CD4-positive, alpha-beta T cell treated with Interleukin-17A for 4 hours (primary cell): ENCODE measurements around the gene ASIC3.

Experiments used
- DNase-seq: peaks from one replicate; pipeline ENCODE4 v3.0.0-alpha.2; 2020; ENCODE audit warnings: mixed read lengths

Gene ASIC3

DNA sequence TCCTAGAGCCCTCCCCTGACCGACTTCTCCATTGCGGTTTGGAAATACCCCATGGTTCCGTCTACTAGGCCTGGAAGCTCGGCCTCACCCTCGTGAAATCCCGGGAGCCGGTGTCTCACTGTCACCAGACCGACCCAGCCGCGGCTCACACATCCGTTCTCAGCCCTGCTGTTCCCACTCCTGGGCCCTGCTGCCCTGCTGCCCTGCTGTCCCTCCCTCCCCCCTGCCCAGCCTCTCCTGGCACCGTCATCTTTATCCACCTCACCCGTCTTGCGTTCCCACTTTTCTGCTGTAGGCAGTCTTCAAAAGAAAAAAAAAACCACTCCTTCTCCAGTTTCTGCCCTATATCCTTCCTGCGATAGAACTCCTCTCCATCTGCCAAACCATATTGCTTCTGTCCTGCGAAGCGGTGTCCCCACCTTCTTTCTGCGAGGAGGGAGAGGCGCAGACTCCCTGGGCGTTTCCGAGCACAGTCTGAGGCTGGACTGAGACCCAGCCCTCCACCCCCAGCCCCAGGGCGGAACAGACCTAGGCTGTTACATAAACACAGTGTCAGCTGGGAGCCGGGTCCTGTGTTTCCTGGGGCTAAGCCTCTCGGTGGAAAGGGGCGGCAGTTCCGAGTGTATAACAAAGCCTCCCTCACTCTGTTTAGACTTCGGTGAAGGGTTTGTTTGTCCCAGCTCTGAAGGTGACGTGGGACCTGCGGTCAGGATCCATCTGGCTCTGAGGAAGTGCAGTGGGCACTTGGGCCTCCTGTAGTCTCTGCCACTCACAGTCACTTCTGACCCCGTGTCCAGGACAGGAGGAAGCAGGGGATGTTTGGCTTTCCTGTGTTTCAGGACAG, 40.7 kb downstream of the ASIC3 start:
- DNase-seq: no peak

- no peak for DNase-seq
Measured at GRCh38 chr7:151089893-151090730, 41.8 kb downstream of the ASIC3 start.

DNA sequence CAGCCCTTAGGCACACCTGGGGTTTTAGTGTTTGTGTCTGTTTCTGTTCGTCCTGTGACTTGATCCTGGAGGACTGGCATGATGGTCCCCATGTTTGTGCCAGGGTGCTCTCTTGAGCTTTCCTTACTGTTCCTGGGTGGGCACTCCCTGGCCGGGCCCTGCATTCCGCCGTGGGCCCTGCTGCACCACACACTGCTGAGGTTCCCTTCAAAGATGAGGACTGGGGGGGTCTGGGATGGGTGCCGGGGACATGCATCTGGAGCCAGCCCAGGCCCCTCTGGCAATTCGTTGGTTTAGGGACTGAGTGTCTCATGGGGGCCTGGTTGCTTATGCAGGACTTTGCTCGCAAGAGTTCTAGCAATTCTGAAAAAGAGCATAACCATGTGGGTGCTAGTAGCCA, 42.7 kb downstream of the ASIC3 start:
- DNase-seq: no peak

DNA sequence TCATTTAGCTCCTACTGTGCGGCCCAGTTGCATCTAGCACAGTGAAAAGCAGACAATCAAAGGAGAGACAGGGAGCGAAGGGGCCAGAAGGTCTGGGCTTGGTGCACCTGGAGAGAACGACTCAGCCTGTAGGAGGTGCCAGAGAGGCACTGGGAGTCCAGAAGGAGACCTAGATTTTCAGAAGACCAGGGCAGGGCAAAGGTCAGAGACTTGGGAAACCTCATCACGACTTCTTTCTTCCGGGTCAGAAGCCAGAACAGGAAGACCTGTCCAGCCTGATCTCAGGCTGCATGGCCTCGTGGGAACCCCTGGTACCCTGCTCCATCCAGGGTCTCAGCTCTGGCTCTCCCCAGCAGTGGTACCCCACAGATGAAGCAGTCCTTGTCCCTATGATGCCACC, 43.1 kb downstream of the ASIC3 start:
- DNase-seq: no peak

GRCh38 chr7:151091988-151092387, 43.7 kb downstream of the ASIC3 start:
- no peak for DNase-seq

DNA sequence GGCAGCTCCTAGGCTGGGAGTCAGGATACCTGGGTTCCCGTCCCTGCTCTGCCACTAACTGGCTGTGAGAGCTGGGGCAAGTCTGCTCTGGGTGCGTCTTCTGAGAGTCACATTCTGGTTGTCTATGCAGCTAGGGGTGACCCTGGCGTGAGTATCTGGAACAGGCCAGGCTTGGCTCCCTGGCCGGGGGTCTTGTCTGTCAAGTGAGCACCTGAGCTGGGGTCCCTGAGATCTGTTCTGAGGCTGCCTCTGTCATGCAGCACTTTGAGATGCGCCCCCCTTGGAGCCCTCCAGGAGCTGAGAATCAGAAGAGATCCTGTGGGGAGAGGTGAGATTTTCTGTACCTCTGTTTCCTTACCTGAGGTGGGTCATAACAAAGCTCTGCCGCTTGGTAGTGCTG, 45.4 kb downstream of the ASIC3 start:
- DNase-seq: no peak

DNA sequence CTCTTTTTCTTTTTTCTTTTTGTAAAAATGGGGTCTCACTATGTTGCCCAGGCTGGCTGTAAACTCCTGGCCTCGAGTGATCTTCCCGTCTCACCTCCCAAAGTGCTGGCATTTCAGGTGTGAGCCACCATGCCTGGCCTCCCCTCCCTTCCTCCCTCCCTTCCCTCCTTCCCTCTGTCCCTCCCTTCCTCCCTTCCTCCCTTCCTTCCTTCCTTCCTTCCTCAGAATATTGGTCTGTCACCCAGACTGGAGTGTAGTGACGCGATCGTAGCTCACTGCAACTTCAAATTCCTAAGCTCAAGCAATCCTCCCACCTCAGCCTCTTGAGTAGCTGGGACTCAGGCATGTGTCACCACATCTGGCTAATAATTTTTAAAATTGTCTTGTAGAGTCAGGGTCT, 46.3 kb downstream of the ASIC3 start:
- DNase-seq: no peak

- DNase-seq: no peak
Measured at GRCh38 chr7:151095123-151095797, 46.9 kb downstream of the ASIC3 start.

- no peak for DNase-seq
Measured at GRCh38 chr7:151095828-151096475, 47.6 kb downstream of the ASIC3 start.

- DNase-seq: no peak
Measured at GRCh38 chr7:151099486-151100211, 51.3 kb downstream of the ASIC3 start.

GRCh38 chr7:151100921-151101320, 52.6 kb downstream of the ASIC3 start:
- no peak for DNase-seq

- no peak for DNase-seq
Measured at GRCh38 chr7:151101621-151102396, 53.5 kb downstream of the ASIC3 start.
